Astrocyte (in vitro differentiated cells and primary cell): ENCODE data around the gene ENTPD3. TPM values are rescaled to one million over a fixed set of nuclear protein-coding genes. Genes with fewer than 3 reads are reported as not detected.
A peak's percentile ranks its signal among the peaks of the same experiment; 100 is the strongest.
"Not testable (repeated sequence)": the region's sequence is repeated elsewhere in the genome, so short reads cannot be mapped to it uniquely, and the experiment has no call there.

Experiments used
- DNase-seq: peaks from one replicate; pipeline ENCODE4 v3.0.0-alpha.2; 2010; ENCODE audit warnings: low read depth
- FAIRE-seq: peaks from 2 replicates; lab custom pipeline; 2011; peaks lifted over from hg19 to GRCh38; lab: Jason Lieb, UNC
- H2AFZ ChIP-seq: 2 replicates; pipeline ENCODE4 v1.6.0; 2012; ENCODE audit warnings: low read depth, low read length, inconsistent platforms
- H3K27ac ChIP-seq: 2 replicates; pipeline ENCODE4 v1.5.1; 2011; ENCODE audit warnings: low read depth, low read length, inconsistent platforms
- H3K27me3 ChIP-seq: 2 replicates; pipeline ENCODE4 v1.6.0; 2011; ENCODE audit warnings: low read length, inconsistent platforms; ENCODE audit not compliant: insufficient read depth
- H3K36me3 ChIP-seq: 2 replicates; pipeline ENCODE4 v1.5.1; 2011; ENCODE audit warnings: low read length, inconsistent platforms; ENCODE audit not compliant: insufficient read depth
- H3K4me1 ChIP-seq: 2 replicates; pipeline ENCODE4 v1.5.1; 2011; ENCODE audit warnings: low read length, inconsistent platforms; ENCODE audit not compliant: insufficient read depth
- H3K4me2 ChIP-seq: 2 replicates; pipeline ENCODE4 v1.6.0; 2012; ENCODE audit warnings: low read length, inconsistent platforms
- H3K4me3 ChIP-seq: 2 replicates; pipeline ENCODE4 v1.5.1; 2011; ENCODE audit warnings: low read depth, mild to moderate bottlenecking, low read length, inconsistent platforms; ENCODE audit not compliant: insufficient read depth
- H3K79me2 ChIP-seq: 2 replicates; pipeline ENCODE4 v1.6.0; 2012; ENCODE audit warnings: mild to moderate bottlenecking, low read length, inconsistent platforms; ENCODE audit not compliant: insufficient read depth
- H3K9ac ChIP-seq: 2 replicates; pipeline ENCODE4 v1.6.0; 2012; ENCODE audit warnings: mild to moderate bottlenecking, low read length, inconsistent platforms
- H3K9me3 ChIP-seq: 2 replicates; pipeline ENCODE4 v1.5.1; 2012; ENCODE audit warnings: low read depth, mild to moderate bottlenecking, low read length, inconsistent platforms; ENCODE audit not compliant: insufficient read depth
- H4K20me1 ChIP-seq: 2 replicates; pipeline ENCODE4 v1.6.0; 2012; ENCODE audit warnings: low read length, inconsistent platforms; ENCODE audit not compliant: insufficient read depth
- H3K27ac Mint-ChIP-seq: one replicate; pipeline ENCODE4 v1.8.0; 2021; ENCODE audit warnings: mild to moderate bottlenecking, mixed read lengths; ENCODE audit not compliant: unreplicated experiment
- H3K27me3 Mint-ChIP-seq: one replicate; pipeline ENCODE4 v1.8.0; 2021; ENCODE audit warnings: low read depth, mixed read lengths; ENCODE audit not compliant: unreplicated experiment
- H3K36me3 Mint-ChIP-seq: one replicate; pipeline ENCODE4 v1.8.0; 2021; ENCODE audit warnings: low read depth, mixed read lengths; ENCODE audit not compliant: unreplicated experiment
- H3K4me1 Mint-ChIP-seq: one replicate; pipeline ENCODE4 v1.8.0; 2021; ENCODE audit warnings: low read depth, mixed read lengths; ENCODE audit not compliant: unreplicated experiment
- H3K4me3 Mint-ChIP-seq: one replicate; pipeline ENCODE4 v1.8.0; 2021; ENCODE audit warnings: mild to moderate bottlenecking, moderate library complexity, mixed read lengths; ENCODE audit not compliant: unreplicated experiment
- H3K9me3 Mint-ChIP-seq: one replicate; pipeline ENCODE4 v1.8.0; 2021; ENCODE audit warnings: mild to moderate bottlenecking, mixed read lengths; ENCODE audit not compliant: unreplicated experiment
- CTCF ChIP-seq: IDR thresholded peaks from 2 replicates; pipeline ENCODE4 v1.5.1; 2011; ENCODE audit warnings: low read depth, mild to moderate bottlenecking, inconsistent platforms, low read length, moderate library complexity; ENCODE audit not compliant: insufficient read depth
- EZH2 ChIP-seq: IDR thresholded peaks from 2 replicates; pipeline ENCODE4 v1.6.1; 2012; ENCODE audit warnings: mild to moderate bottlenecking, low read length, inconsistent platforms; ENCODE audit not compliant: insufficient read depth
- total RNA-seq: library from RNA; stranded (reverse); gene quantifications from 2 replicates; pipeline ENCODE4 v1.2.1, GENCODE V29; 2021

The ENTPD3 gene
- total RNA-seq, 1 donor from 2014 or later: 0.75 TPM

GRCh38 chr3:40456940-40457823, 70.2 kb downstream of the ENTPD3 start, which contains the start of gene RPL14:
Gene RPL14, plus strand, starts transcription at chr3:40457339. Its CDS starts 133 bp downstream, at chr3:40457472.
- Mint-ChIP-seq H3K27me3 (no peaks in the 10 kb centered on the region), H3K4me3 (peak within 1 kb of the TSS; percentile 96), H3K4me1 (peaks cover 12% of the 10 kb centered on the region), H3K36me3 (peaks cover 15% of the 10 kb centered on the region), H3K27ac (peak within 1 kb of the TSS; percentile 92), H3K9me3 (no peaks in the 10 kb centered on the region)
- H3K4me3 ChIP-seq: peak within 1 kb of the TSS; percentile 95
- H3K36me3 ChIP-seq: peaks cover 34% of the 10 kb centered on the region
- peak within 1 kb of the TSS; percentile 92 for H3K27ac ChIP-seq
- no peak for TF ChIP-seq EZH2
- TF ChIP-seq CTCF: no peak
- peaks cover 40% of the 10 kb centered on the region for H3K79me2 ChIP-seq
- H3K4me2 ChIP-seq: peak within 1 kb of the TSS; percentile 95
- FAIRE-seq (no peak), DNase-seq (peak; percentile 92)
- peak within 1 kb of the TSS; percentile 87 for H2AFZ ChIP-seq
- peak within 1 kb of the TSS; percentile 95 for H3K9ac ChIP-seq
- no peaks in the 10 kb centered on the region for H3K27me3 ChIP-seq
- peaks cover 39% of the 10 kb centered on the region for H4K20me1 ChIP-seq
- peaks cover 9% of the 10 kb centered on the region for H3K4me1 ChIP-seq
- H3K9me3 ChIP-seq: no peaks in the 10 kb centered on the region

- Mint-ChIP-seq H3K4me3 (peak overlapping the region; percentile 96), H3K27me3 (no peaks in the 10 kb centered on the region), H3K9me3 (no peaks in the 10 kb centered on the region), H3K4me1 (peaks cover 12% of the 10 kb centered on the region), H3K36me3 (peaks cover 15% of the 10 kb centered on the region), H3K27ac (peak overlapping the region; percentile 70)
- FAIRE-seq (no peak), DNase-seq (no peak)
- H3K9ac ChIP-seq: peak overlapping the region; percentile 95
- peaks cover 5% of the 10 kb centered on the region for H3K4me1 ChIP-seq
- H3K9me3 ChIP-seq: no peaks in the 10 kb centered on the region
- H3K27ac ChIP-seq: no peak overlapping the region
- peak overlapping the region; percentile 95 for H3K4me2 ChIP-seq
- H4K20me1 ChIP-seq: peaks cover 46% of the 10 kb centered on the region
- H3K79me2 ChIP-seq: peaks cover 40% of the 10 kb centered on the region
- no peak overlapping the region for H2AFZ ChIP-seq
- no peaks in the 10 kb centered on the region for H3K27me3 ChIP-seq
- no peak for TF ChIP-seq EZH2
- no peak for TF ChIP-seq CTCF
- peaks cover 41% of the 10 kb centered on the region for H3K36me3 ChIP-seq
- peak overlapping the region; percentile 95 for H3K4me3 ChIP-seq
These were observed 71.5 kb downstream of the ENTPD3 start for GRCh38 chr3:40458473-40458872.

GRCh38 chr3:40460481-40460880, 73.5 kb downstream of the ENTPD3 start:
- not testable (repeated sequence) for H3K27me3 ChIP-seq, H2AFZ ChIP-seq, H3K4me3 ChIP-seq, H3K4me1 ChIP-seq, H3K27ac ChIP-seq, FAIRE-seq, H3K27ac Mint-ChIP-seq, DNase-seq, H3K9me3 ChIP-seq, H3K27me3 Mint-ChIP-seq, H3K9me3 Mint-ChIP-seq
- Histone ChIP-seq H3K9ac (peak overlapping the region; percentile 37), H3K4me2 (peak overlapping the region; percentile 39), H4K20me1 (peaks cover 65% of the 10 kb centered on the region), H3K79me2 (peaks cover 40% of the 10 kb centered on the region), H3K36me3 (peaks cover 55% of the 10 kb centered on the region)
- H3K36me3 Mint-ChIP-seq: peaks cover 25% of the 10 kb centered on the region
- peak overlapping the region; percentile 66 for H3K4me3 Mint-ChIP-seq
- H3K4me1 Mint-ChIP-seq: peaks cover 17% of the 10 kb centered on the region
